D721Med (cell line): ENCODE measurements around the gene DPP6.

Experiments
- DNase-seq: peaks from one replicate; pipeline ENCODE4 v3.0.0; 2011; ENCODE audit warnings: low spot score; ENCODE audit not compliant: insufficient read length
- FAIRE-seq: peaks from 2 replicates; lab custom pipeline; 2011; peaks lifted over from hg19 to GRCh38; lab: Jason Lieb, UNC
- TF ChIP-seq, protein P1 (sequence below): IDR thresholded peaks from 2 replicates; pipeline ENCODE4 v1.5.1; 2012; ENCODE audit warnings: mild to moderate bottlenecking, control low read depth; ENCODE audit not compliant: insufficient read depth; ENCODE audit errors: missing control alignments

Gene DPP6

DNA sequence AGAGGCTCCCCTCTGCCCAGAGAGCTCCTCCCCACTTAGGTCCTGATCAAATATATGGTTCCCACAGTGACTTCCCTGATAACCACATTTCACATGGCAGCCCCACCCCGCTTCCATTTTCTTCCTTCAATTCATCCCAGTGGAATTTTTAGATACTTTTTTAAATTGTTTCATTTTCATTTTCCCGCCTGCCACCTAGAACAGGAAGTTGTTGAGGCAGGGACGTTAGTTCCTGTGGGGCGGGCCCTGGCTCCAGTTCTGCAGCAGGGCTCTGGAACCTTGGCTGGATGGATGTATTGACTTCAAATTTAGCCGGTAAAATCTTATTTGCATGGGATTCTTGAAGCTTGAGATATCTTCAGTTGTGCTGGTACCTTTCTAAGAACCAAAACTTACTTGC lies 724.2 kb downstream of the DPP6 start:
- no peak for DNase-seq
- TF ChIP-seq, protein P1, sequence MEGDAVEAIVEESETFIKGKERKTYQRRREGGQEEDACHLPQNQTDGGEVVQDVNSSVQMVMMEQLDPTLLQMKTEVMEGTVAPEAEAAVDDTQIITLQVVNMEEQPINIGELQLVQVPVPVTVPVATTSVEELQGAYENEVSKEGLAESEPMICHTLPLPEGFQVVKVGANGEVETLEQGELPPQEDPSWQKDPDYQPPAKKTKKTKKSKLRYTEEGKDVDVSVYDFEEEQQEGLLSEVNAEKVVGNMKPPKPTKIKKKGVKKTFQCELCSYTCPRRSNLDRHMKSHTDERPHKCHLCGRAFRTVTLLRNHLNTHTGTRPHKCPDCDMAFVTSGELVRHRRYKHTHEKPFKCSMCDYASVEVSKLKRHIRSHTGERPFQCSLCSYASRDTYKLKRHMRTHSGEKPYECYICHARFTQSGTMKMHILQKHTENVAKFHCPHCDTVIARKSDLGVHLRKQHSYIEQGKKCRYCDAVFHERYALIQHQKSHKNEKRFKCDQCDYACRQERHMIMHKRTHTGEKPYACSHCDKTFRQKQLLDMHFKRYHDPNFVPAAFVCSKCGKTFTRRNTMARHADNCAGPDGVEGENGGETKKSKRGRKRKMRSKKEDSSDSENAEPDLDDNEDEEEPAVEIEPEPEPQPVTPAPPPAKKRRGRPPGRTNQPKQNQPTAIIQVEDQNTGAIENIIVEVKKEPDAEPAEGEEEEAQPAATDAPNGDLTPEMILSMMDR: no peak
- no peak for FAIRE-seq

DNA sequence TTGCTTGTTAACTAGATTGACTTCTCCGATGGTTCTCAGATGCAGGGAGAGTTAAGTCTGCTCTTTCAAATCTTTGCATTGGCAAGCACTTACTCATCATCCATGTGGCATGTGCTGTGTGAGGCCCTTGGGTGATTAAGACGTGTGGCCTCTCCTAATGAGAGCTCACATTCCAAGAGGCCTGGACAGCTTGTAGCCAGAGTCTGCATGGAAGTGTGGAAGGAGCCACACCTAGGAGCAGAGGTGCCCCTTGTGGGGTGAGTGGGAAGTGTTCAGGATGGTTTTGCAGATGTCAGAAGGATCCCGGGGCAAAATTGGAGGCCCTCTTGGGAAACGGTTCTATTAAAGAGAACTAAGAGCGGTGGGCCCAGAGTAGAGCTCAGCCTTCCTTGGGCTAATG lies 724.8 kb downstream of the DPP6 start:
- no peak for DNase-seq
- no peak for FAIRE-seq
- TF ChIP-seq, protein P1: no peak

DNA sequence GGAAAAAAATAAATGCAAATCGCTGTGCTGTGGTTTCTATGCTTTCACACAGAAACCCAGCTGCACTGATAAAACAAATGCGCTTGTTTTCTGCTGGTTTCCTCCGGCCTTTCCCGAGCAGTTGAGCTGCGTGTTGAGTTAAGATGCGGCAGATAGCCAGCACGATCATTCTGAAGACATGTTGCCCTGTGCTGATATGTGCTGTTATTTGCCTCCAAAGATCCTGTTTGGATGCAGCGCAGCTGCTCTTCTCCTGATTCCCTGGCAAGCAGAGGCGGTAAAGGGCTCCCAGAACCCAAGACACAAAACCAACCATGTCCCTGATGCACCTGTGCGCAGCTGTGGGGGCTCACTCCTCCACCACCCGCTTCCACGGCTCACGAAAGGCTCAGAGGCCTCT lies 725.3 kb downstream of the DPP6 start:
- no peak for DNase-seq
- FAIRE-seq: no peak
- TF ChIP-seq, protein P1: no peak

DNA sequence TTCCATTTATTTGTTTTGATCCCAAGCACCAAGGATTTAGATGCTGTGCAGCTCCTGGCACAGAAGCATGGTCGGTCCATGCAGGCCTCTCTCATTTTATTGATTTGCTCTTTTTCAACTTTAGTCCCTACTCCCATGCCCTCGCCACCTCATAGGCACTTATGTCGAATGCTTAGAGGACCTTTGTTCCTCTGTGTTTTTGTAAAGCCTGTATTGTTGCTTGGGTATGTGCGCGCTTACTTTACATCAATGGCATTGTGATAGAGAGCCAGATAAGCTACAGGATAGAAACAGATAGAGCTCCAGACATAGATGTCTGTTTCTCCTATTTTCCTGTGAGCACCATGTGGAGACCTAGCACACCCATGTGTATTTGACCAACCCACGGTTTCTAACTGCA lies 725.7 kb downstream of the DPP6 start:
- TF ChIP-seq, protein P1: no peak
- FAIRE-seq (no peak), DNase-seq (no peak)

DNA sequence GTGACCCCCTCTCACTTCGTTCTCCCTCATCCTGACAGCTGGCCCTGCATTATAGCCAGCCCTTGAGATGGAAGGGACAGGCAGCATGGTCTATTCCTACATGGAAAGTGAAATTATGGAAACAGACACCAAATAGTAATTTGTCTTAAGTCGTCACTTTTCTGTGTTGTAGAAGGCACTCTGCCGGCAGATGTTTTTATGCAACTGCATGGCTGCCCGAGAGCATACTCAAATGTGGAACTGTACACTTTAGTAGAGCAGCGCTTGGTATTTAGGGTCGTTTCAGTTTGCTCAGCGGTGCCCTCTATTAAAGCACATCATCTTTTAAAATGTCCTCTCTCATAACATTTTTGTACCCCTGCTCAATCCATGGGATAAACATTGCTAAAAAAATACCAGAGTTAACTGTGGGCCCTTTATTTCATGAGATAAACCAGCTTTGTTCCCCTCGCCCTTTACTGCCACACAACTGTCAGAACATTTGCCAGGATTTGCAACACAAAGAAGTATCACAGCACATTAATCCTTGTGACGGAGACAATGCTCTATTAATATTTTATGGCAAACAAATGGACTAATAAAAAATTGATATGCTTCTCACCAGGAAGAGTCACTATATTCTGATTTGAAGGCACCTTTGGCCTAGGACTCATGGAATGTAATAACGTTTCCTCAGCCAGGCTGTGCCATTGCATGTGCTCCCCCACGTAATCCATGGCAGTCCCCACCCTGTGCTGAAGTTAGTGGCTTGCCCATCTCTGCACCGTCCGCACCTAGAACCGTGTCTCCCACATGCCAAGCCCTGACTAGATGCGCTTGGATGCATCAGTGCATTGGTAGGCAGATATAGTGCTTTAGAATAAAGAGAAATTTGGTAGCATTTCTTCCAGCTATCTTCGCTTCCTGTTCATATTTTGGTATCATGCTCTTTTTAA lies 729.4 kb downstream of the DPP6 start:
- TF ChIP-seq, protein P1: no peak
- DNase-seq (no peak), FAIRE-seq (no peak)

DNA sequence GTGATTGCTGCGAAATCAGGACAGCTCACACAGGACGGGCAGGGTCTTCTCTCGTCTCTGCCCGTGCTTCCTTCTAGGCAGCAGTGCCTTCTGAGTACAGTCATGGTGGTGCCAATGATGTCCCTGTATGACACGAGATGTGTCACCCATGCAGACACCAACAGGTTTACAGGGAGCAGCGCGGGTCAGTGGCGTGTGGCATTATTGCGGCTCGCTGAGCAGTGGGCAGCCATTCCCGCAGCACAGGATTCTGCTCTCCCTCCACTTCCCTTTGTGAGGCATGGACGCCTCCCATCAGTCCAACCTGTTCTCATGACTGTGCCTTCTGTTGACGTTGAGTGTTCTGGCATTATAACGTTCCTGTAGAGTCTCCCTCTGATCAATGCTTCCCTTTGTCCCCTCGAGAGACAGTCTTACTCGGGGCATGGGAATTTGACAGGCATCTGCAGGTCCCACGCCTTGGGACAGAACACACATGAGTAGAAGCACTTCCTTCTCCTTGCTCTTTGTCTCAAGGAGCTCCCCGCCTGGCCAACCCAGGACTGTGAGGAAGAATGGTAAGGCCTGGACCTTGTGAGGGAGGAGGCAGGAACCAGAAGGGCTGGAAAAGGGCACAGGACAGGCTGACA lies 731.2 kb downstream of the DPP6 start:
- FAIRE-seq: no peak
- TF ChIP-seq, protein P1: no peak
- DNase-seq: no peak

DNA sequence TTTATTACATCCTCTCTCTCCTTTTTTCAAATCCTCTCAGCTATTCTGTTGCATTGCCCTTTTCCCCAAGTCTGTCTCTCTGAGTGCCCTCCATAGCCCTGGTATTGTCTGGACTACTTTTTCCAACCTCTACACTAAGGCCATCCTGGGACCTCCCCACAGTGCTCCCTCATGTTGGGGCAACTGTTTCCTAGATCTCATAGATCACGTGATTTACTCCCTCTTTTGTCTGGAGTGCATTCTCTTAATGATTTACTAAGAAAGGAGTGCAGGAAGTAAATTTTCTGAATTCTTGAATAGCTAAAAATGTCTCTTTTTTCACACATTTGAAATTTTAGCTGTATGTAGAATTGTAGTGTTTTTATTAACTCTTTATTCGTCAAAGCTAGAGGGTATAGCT lies 733.7 kb downstream of the DPP6 start:
- TF ChIP-seq, protein P1: no peak
- no peak for FAIRE-seq

More for the DNA sequence above, 733.7 kb downstream of the DPP6 start:
- DNase-seq: no peak
